HepG2 (cell line): Measurements from ENCODE around the gene C11orf21. TPM values are rescaled to one million over a fixed set of nuclear protein-coding genes. Genes with fewer than 3 reads are reported as not detected.

Experiments used
- ATAC-seq: fragments of 200-7000 bp; cut with Tn5 transposase; 3 replicates; pipeline ENCODE4 v1.9.1; 2020; ENCODE audit warnings: mild to moderate bottlenecking, moderate library complexity
- BruUV-seq: library from RNA; stranded (reverse); fragments of 400-500 nt; replicated peaks from 2 replicates; lab custom pipeline; 2021; lab: Mats Ljungman, UMichigan
- CTCF ChIA-PET: fragments of 300-600 bp; formaldehyde crosslinking; extraction: SDS; loops from one replicate; lab custom pipeline; 2021; ENCODE audit warnings: low total read pairs, inconsistent platforms, low intra/inter-chr PET ratio; lab: Yijun Ruan, JAX
- POLR2A ChIA-PET: fragments of 350-600 bp; sonication (Branson Sonifier 250); formaldehyde crosslinking; loops from one replicate; lab custom pipeline; 2020; ENCODE audit warnings: antibody characterized with exemption, inconsistent platforms; lab: Yijun Ruan, JAX
- DNase-seq: peaks from one replicate; pipeline ENCODE4 v3.0.0-alpha.2; 2015; ENCODE audit warnings: low spot score
- FAIRE-seq: peaks from 3 replicates; lab custom pipeline; 2011; peaks lifted over from hg19 to GRCh38; lab: Jason Lieb, UNC
- H2AFZ ChIP-seq: one replicate; pipeline ENCODE4 v1.6.1; 2011; ENCODE audit warnings: low read length, inconsistent platforms
- H3K27ac ChIP-seq: fragments of 300-600 bp; 3 replicates; pipeline ENCODE4 v1.8.0; 2011; ENCODE audit warnings: mixed run types, mild to moderate bottlenecking, mixed read lengths, low read length, inconsistent platforms; ENCODE audit not compliant: insufficient read depth; ENCODE audit errors: extremely low read length
- H3K27me3 ChIP-seq, 2 experiments: fragments of 200-600 bp in 1 of 2; 2 replicates in 1 of 2; 3 replicates in 1 of 2; pipeline versions ENCODE4 v1.6.0 to v1.8.0; 2011; ENCODE audit warnings: low read length in 2 of 2, mild to moderate bottlenecking in 2 of 2, moderate library complexity in 2 of 2, inconsistent platforms in 1 of 2; ENCODE audit not compliant: insufficient read depth in 2 of 2, control insufficient read depth in 1 of 2
- H3K36me3 ChIP-seq, 2 experiments: fragments of 200-600 bp in 1 of 2; replicated peaks in 1 of 2; 2 replicates in 1 of 2; 3 replicates in 1 of 2; pipeline versions ENCODE4 v1.5.1 to v1.8.0; 2011; ENCODE audit warnings: low read length in 2 of 2, inconsistent platforms in 1 of 2; ENCODE audit not compliant: insufficient read depth in 2 of 2, control insufficient read depth in 1 of 2
- H3K4me1 ChIP-seq: 2 replicates; pipeline ENCODE4 v1.5.1; 2012; ENCODE audit warnings: low read length, inconsistent platforms; ENCODE audit not compliant: insufficient read depth
- H3K4me2 ChIP-seq: 2 replicates; pipeline ENCODE4 v1.6.0; 2011; ENCODE audit warnings: low read depth, low read length, inconsistent platforms
- H3K4me3 ChIP-seq, 3 experiments: fragments of 200-600 bp in 1 of 3; sonication (generic), shearing (Covaris generic) in 1 of 3; replicated peaks in 1 of 3; 2 replicates each; pipeline ENCODE4 v1.5.1; 2011 to 2016; ENCODE audit warnings: low read length in 3 of 3, inconsistent platforms in 2 of 3, low read depth in 2 of 3, mild to moderate bottlenecking in 2 of 3, control low read depth in 1 of 3, mixed read lengths in 1 of 3; ENCODE audit not compliant: insufficient read depth in 1 of 3
- H3K79me2 ChIP-seq: one replicate; pipeline ENCODE4 v1.6.1; 2011; ENCODE audit warnings: low read length, inconsistent platforms; ENCODE audit not compliant: insufficient read depth
- H3K9ac ChIP-seq: 2 replicates; pipeline ENCODE4 v1.6.0; 2011; ENCODE audit warnings: mild to moderate bottlenecking, low read depth, low read length, inconsistent platforms; ENCODE audit not compliant: insufficient read depth
- H3K9me3 ChIP-seq: 2 replicates; pipeline ENCODE4 v1.5.1; 2012; ENCODE audit warnings: mild to moderate bottlenecking, low read length
- H4K20me1 ChIP-seq: 2 replicates; pipeline ENCODE4 v1.6.0; 2011; ENCODE audit warnings: inconsistent platforms, mild to moderate bottlenecking, low read length, moderate library complexity; ENCODE audit not compliant: insufficient read depth
- ATF7 ChIP-seq, 2 experiments: fragments of 450-650 bp in 1 of 2; sonication (generic) in 1 of 2; formaldehyde crosslinking in 1 of 2; IDR thresholded peaks; 2 replicates each; pipeline versions ENCODE4 v1.4.0 to v1.6.1; 2016 to 2020; ENCODE audit warnings: antibody characterized with exemption in 1 of 2, mild to moderate bottlenecking in 1 of 2, missing genetic modification reagents in 1 of 2
- CBX1 ChIP-seq: IDR thresholded peaks from one replicate; pipeline ENCODE4 v1.6.1; 2016; ENCODE audit warnings: antibody characterized with exemption, low read depth
- CBX2 ChIP-seq, 2 experiments: fragments of 200-600 bp in 1 of 2; sonication (generic); formaldehyde crosslinking in 1 of 2; IDR thresholded peaks; 2 replicates each; pipeline versions ENCODE4 v1.7.0 to v1.8.1; 2018 to 2022; ENCODE audit warnings: low read depth in 2 of 2, low read length in 1 of 2, mild to moderate bottlenecking in 1 of 2, missing genetic modification reagents in 1 of 2
- GTF2F1 ChIP-seq: fragments of 150-350 bp; IDR thresholded peaks from 2 replicates; pipeline ENCODE4 v1.6.1; 2014; ENCODE audit warnings: low read length
- KLF13 ChIP-seq: sonication (generic); formaldehyde crosslinking; IDR thresholded peaks from 2 replicates; pipeline ENCODE4 v1.4.0; 2020; ENCODE audit warnings: mild to moderate bottlenecking, missing genetic modification reagents
- NFE2 ChIP-seq: sonication (generic); formaldehyde crosslinking; IDR thresholded peaks from 2 replicates; pipeline ENCODE4 v1.4.0; 2020; ENCODE audit warnings: missing genetic modification reagents
- NR0B2 ChIP-seq: sonication (generic); formaldehyde crosslinking; IDR thresholded peaks from 2 replicates; pipeline ENCODE4 v1.4.0; 2020; ENCODE audit warnings: mild to moderate bottlenecking, missing genetic modification reagents
- ZNF224 ChIP-seq: sonication (generic); formaldehyde crosslinking; IDR thresholded peaks from 2 replicates; pipeline ENCODE4 v1.5.0; 2020; ENCODE audit warnings: mild to moderate bottlenecking, missing genetic modification reagents
- ZNF629 ChIP-seq: sonication (generic); formaldehyde crosslinking; conservative IDR thresholded peaks from 2 replicates; pipeline ENCODE4 v1.5.0; 2020; ENCODE audit warnings: missing genetic modification reagents
- ZNF713 ChIP-seq: sonication (generic); formaldehyde crosslinking; IDR thresholded peaks from 2 replicates; pipeline ENCODE4 v1.4.0; 2020; ENCODE audit warnings: mild to moderate bottlenecking, missing genetic modification reagents
- WGBS: methylation state at CpG from one replicate; pipeline ENCODE4 v1.1.6; 2017; ENCODE audit warnings: low lambda C conversion rate; 5-methylcytosine and 5-hydroxymethylcytosine counted together
- in situ Hi-C: cut with HindIII; loops from 2 replicates; pipeline ENCODE4 v1.10.0; 2017; ENCODE audit warnings: low pct_unique_long_range_greater_than_20kb; ENCODE audit not compliant: extremely low pct_ligation_motif_present
- intact Hi-C: fragments of 100-400 bp; cut with micrococcal nuclease; formaldehyde crosslinking; loops from one replicate; pipeline ENCODE4 v1.10.0; 2022; ENCODE audit not compliant: unreplicated experiment
- polyA plus RNA-seq, 8 experiments: library from polyadenylated mRNA; depleted of rRNA in 3 of 8; stranded (reverse) in 7 of 8; unstranded in 1 of 8; fragments of >200 nt; fragmentation: Illumina TruSeq in 4 of 8; extraction: Trizol in 4 of 8; gene quantifications; 2 replicates each; pipeline versions ENCODE4 v1.2.1 to v1.2.3, GENCODE V29; 2011 to 2016; ENCODE audit warnings: low read depth in 4 of 8, missing spikeins in 1 of 8, mixed read lengths in 1 of 8; ENCODE audit not compliant: insufficient read depth in 1 of 8
- total RNA-seq, 5 experiments: library from RNA; depleted of rRNA; stranded (reverse); fragments of >200 nt; fragmentation: Illumina TruSeq; extraction: Trizol; gene quantifications; 2 replicates each; pipeline ENCODE4 v1.2.3, GENCODE V29; 2016; ENCODE audit warnings: low read depth in 1 of 5

The C11orf21 gene
- total and polyA plus RNA-seq, 2 of the 13 experiments (the other 11 are each of a cell fraction or from before 2014, with no cell fraction given) = 0.08 TPM; not detected in 1

- in situ Hi-C loops = no loop called here
- H4K20me1 ChIP-seq = no peaks in the 10 kb centered on the region
- FAIRE-seq (no peak), DNase-seq (no peak)
- no peak overlapping the region for H3K9ac ChIP-seq
- no TSS peak for BruUV-seq
- POLR2A ChIA-PET = interaction anchor here (1.0 kb wide), 1 partner anchor 49 kb away, joined by 3 read pairs; no protein-coding TSS in a partner anchor
- H3K4me3 ChIP-seq = no peak overlapping the region
- CTCF ChIA-PET = no interaction called here
- no peaks in the 10 kb centered on the region for H3K79me2 ChIP-seq
- H3K27ac ChIP-seq = no peak overlapping the region
- H3K27me3 ChIP-seq = peaks cover 10 to 80% of the 10 kb centered on the region in 2 experiments
- intact Hi-C loops = loop anchor here (10.0 kb wide), 1 partner anchor 46 kb away; no protein-coding TSS in a partner anchor
- H3K4me2 ChIP-seq = no peak overlapping the region
- no peaks in the 10 kb centered on the region for H3K9me3 ChIP-seq
- TF ChIP-seq NFE2 (CRISPR knock-in tag) (no peak), ZNF629 (CRISPR knock-in tag) (peak; percentile 71)
- TF ChIP-seq, all 625 proteins: peak for 1
- ATAC-seq = no peak
- Histone ChIP-seq H3K4me1 (no peaks in the 10 kb centered on the region), H3K36me3 (no peaks in the 10 kb centered on the region), H2AFZ (no peak overlapping the region)
- 47% methylated on average over 6 of the region's 26 CpGs for WGBS
Measured at GRCh38 chr11:2260491-2261364, 41.0 kb downstream of the C11orf21 start.

GRCh38 chr11:2259897-2260451 is 41.7 kb downstream of the C11orf21 start:
- CTCF ChIA-PET = no interaction called here
- ATAC-seq = no peak
- DNase-seq = no peak
- no peak for FAIRE-seq
- Histone ChIP-seq H3K4me1 (no peaks in the 10 kb centered on the region), H3K4me2 (no peak overlapping the region), H4K20me1 (no peaks in the 10 kb centered on the region), H2AFZ (no peak overlapping the region), H3K27me3 (peaks cover 10 to 80% of the 10 kb centered on the region in 2 experiments), H3K36me3 (no peaks in the 10 kb centered on the region), H3K79me2 (no peaks in the 10 kb centered on the region), H3K27ac (no peak overlapping the region), H3K4me3 (no peak overlapping the region), H3K9me3 (no peaks in the 10 kb centered on the region), H3K9ac (no peak overlapping the region)
- POLR2A ChIA-PET = no interaction called here
- WGBS = 46% methylated on average over 5 of the region's 12 CpGs
- BruUV-seq = no TSS peak
- intact Hi-C loops (loop anchor here (10.0 kb wide), 1 partner anchor 45 kb away; no protein-coding TSS in a partner anchor), in situ Hi-C loops (no loop called here)
- no peak for TF ChIP-seq KLF13 (CRISPR knock-in tag)
- no peak for TF ChIP-seq GTF2F1
- TF ChIP-seq CBX1 = no peak
- TF ChIP-seq CBX2 (IDR thresholded peaks at IDR 0.05; ENCODE audit: low read depth, low read length) = no peak
- no peak for TF ChIP-seq CBX2 (CRISPR knock-in tag; IDR thresholded peaks at IDR 0.05; ENCODE audit: low read depth)
- TF ChIP-seq ATF7 (IDR thresholded peaks at IDR 0.05) = no peak
- TF ChIP-seq ATF7 (CRISPR knock-in tag; IDR thresholded peaks at IDR 0.05) = no peak
- TF ChIP-seq NR0B2 = no peak
- TF ChIP-seq ZNF224 (CRISPR knock-in tag) = no peak
- no peak for TF ChIP-seq ZNF713
